Fibroblast of lung (primary cell): ENCODE results near the gene ZEB2. TPM values are rescaled to one million over a fixed set of nuclear protein-coding genes. Genes with fewer than 3 reads are reported as not detected.

ENCODE experiments used
- DNase-seq, 2 donors: peaks; one replicate each; pipeline versions ENCODE4 v3.0.0 to v3.0.0-alpha.2; 2010; ENCODE audit warnings: low read depth in 2 of 2
- H2AFZ ChIP-seq: 2 replicates; pipeline ENCODE4 v1.5.1; 2012; ENCODE audit warnings: low read length, control low read depth, inconsistent platforms
- H3K27ac ChIP-seq: 2 replicates; pipeline ENCODE4 v1.5.1; 2011; ENCODE audit warnings: low read length, control low read depth; ENCODE audit not compliant: insufficient read depth
- H3K27me3 ChIP-seq: 2 replicates; pipeline ENCODE4 v1.5.1; 2011; ENCODE audit warnings: mild to moderate bottlenecking, low read length; ENCODE audit not compliant: control insufficient read depth, insufficient read depth
- H3K36me3 ChIP-seq: 2 replicates; pipeline ENCODE4 v1.5.1; 2011; ENCODE audit warnings: low read length; ENCODE audit not compliant: control insufficient read depth, insufficient read depth
- H3K4me1 ChIP-seq: 2 replicates; pipeline ENCODE4 v1.5.1; 2011; ENCODE audit warnings: low read length; ENCODE audit not compliant: control insufficient read depth, insufficient read depth; ENCODE audit errors: extremely low read depth
- H3K4me2 ChIP-seq: 2 replicates; pipeline ENCODE4 v1.5.1; 2011; ENCODE audit warnings: low read length, control low read depth; ENCODE audit not compliant: insufficient read depth; ENCODE audit errors: extremely low read depth
- H3K4me3 ChIP-seq, 4 experiments: fragments of 200-600 bp in 1 of 4; sonication (generic) in 1 of 4; replicated peaks in 1 of 4; 2 replicates each; pipeline ENCODE4 v1.5.1; 2011 to 2016; ENCODE audit warnings: low read length in 4 of 4, low read depth in 3 of 4, mild to moderate bottlenecking in 3 of 4, control low read depth in 2 of 4, inconsistent platforms in 1 of 4, mixed read lengths in 1 of 4; ENCODE audit not compliant: insufficient read depth in 1 of 4; ENCODE audit errors: control extremely low read depth in 1 of 4
- H3K79me2 ChIP-seq: 2 replicates; pipeline ENCODE4 v1.5.1; 2012; ENCODE audit warnings: mild to moderate bottlenecking, low read length, inconsistent platforms; ENCODE audit not compliant: control insufficient read depth, insufficient read depth
- H3K9ac ChIP-seq: 2 replicates; pipeline ENCODE4 v1.5.1; 2011; ENCODE audit warnings: mild to moderate bottlenecking, low read length, control low read depth; ENCODE audit not compliant: insufficient read depth
- H3K9me3 ChIP-seq: 2 replicates; pipeline ENCODE4 v1.5.1; 2012; ENCODE audit warnings: low read depth, low read length; ENCODE audit not compliant: control insufficient read depth, insufficient read depth
- H4K20me1 ChIP-seq: 2 replicates; pipeline ENCODE4 v1.5.1; 2011; ENCODE audit warnings: low read length; ENCODE audit not compliant: control insufficient read depth, insufficient read depth; ENCODE audit errors: extremely low read depth
- EZH2 ChIP-seq: IDR thresholded peaks from 2 replicates; pipeline ENCODE4 v1.5.1; 2012; ENCODE audit warnings: low read length, control low read depth, mild to moderate bottlenecking; ENCODE audit errors: missing control alignments
- polyA plus RNA-seq, 2 donors: library from polyadenylated mRNA; depleted of rRNA in 1 of 2; stranded (reverse) in 1 of 2; unstranded in 1 of 2; fragments of >200 nt; gene quantifications; 2 replicates each; pipeline ENCODE4 v1.2.1, GENCODE V29; 2011 to 2012; ENCODE audit warnings: missing spikeins in 1 of 2
- total RNA-seq: library from RNA; depleted of rRNA; stranded (reverse); fragments of >200 nt; gene quantifications from 2 replicates; pipeline ENCODE4 v1.2.1, GENCODE V29; 2014
- TF ChIP-seq, protein P1 (sequence below), 2 donors: IDR thresholded peaks in 1 of 2; conservative IDR thresholded peaks in 1 of 2; 1 replicate in 1 of 2; 2 replicates in 1 of 2; pipeline ENCODE4 v1.5.1; 2011 to 2012; ENCODE audit warnings: low read length in 2 of 2, control low read depth in 1 of 2, inconsistent platforms in 1 of 2, low read depth in 1 of 2, mild to moderate bottlenecking in 1 of 2

ZEB2 gene
- total and polyA plus RNA-seq, 2 donors (not counting 1 experiment from before 2014, with no cell fraction given), result 91.0 to 130 TPM

DNA sequence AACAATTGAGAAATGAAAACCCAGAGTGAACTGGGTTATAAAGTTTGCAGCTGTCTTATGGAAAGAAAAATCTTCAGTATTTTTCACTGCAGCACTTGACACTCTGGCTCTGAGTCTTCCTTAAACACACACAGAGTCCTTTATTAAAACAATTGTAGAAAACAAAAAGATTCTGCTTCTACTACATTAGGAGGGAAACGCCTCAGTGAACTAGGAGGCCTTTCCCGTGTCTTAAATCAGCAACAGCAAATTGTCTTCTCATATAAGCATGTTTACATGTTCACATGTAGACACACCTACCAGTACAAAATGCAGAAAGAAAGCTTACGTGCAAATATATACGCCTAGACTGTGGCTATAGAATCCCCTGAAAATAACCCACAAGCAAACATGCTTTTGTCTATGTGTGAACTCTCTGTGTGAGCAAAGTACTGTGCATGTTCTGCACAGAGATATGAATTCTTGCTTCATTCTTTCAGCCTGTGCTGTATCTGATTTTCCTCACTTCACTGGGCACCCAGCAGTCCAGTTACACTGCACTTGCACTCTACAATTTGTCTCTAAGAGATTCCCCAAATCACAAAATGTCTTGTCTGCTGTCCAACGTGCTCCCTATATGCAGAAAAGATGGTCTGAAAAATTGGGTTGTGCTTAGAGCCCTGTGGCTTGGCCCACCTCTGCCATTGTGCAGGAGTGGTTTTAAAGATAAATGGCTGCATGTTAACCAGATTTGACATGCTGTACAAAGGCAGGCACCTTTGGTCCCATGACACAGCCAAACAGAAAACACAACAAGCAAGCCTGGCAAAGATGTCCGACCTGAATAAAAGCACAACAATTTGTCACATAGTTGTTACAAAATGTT is 24.5 kb downstream of the ZEB2 start:
- no peaks in the 10 kb centered on the region for H3K36me3 ChIP-seq
- peak in 1 of 2 donors; percentile 36 for DNase-seq
- peak overlapping the region; percentile 40 for H3K27ac ChIP-seq
- no peaks in the 10 kb centered on the region for H3K9me3 ChIP-seq
- H3K4me2 ChIP-seq, result peak overlapping the region; percentile 69
- no peak overlapping the region for H3K9ac ChIP-seq
- peaks cover 13% of the 10 kb centered on the region for H3K4me1 ChIP-seq
- TF ChIP-seq, protein P1, sequence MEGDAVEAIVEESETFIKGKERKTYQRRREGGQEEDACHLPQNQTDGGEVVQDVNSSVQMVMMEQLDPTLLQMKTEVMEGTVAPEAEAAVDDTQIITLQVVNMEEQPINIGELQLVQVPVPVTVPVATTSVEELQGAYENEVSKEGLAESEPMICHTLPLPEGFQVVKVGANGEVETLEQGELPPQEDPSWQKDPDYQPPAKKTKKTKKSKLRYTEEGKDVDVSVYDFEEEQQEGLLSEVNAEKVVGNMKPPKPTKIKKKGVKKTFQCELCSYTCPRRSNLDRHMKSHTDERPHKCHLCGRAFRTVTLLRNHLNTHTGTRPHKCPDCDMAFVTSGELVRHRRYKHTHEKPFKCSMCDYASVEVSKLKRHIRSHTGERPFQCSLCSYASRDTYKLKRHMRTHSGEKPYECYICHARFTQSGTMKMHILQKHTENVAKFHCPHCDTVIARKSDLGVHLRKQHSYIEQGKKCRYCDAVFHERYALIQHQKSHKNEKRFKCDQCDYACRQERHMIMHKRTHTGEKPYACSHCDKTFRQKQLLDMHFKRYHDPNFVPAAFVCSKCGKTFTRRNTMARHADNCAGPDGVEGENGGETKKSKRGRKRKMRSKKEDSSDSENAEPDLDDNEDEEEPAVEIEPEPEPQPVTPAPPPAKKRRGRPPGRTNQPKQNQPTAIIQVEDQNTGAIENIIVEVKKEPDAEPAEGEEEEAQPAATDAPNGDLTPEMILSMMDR (conservative IDR thresholded peaks at IDR 0.05 in 1 of 2, IDR thresholded peaks at IDR 0.05 in 1 of 2; ENCODE audit: low read depth in 1 of 2, low read length in 2 of 2), result no peak
- TF ChIP-seq EZH2, result no peak
- peak overlapping the region in 1 of 4 experiments; percentile 0 for H3K4me3 ChIP-seq
- H4K20me1 ChIP-seq, result no peaks in the 10 kb centered on the region
- H2AFZ ChIP-seq, result no peak overlapping the region
- H3K79me2 ChIP-seq, result peaks cover 91% of the 10 kb centered on the region
- no peaks in the 10 kb centered on the region for H3K27me3 ChIP-seq

DNA sequence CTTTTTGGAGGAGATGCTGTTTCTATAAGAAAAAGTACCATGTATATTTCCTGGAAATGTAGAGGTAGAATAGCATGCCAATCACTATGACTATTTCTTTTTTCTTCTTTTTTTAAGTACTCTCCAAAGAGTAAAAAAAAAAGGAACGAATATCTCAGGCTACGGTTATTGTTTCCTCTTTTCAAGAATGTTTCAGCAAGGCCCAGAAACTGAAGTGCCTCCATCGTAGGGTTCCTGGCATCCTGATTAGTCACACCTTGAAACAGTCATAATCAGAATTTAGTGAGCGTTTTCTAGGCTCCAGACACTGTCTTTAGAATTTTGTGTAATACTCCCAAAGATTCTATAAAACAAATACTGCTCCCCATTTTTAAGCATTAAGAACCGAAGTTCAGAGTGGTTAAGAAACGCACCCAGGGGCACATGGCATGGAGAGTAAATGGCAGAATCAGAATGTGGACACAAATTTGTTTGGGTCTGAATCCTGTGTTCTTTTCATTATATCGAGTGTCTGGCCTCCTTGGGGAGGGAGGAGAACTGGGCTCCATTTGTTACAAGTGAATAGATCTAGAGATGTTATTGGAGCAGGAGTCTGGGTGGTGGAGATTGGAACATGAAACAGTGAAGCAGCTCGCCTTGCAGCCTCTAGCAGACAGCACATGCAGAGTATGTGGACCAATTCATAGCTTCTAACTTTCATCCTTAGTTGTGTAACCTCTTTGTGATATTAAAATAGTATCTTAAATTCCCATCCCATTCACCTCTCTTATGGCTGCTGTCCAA is 26.7 kb downstream of the ZEB2 start:
- no peaks in the 10 kb centered on the region for H3K27me3 ChIP-seq
- no peak overlapping the region for H2AFZ ChIP-seq
- peak in 1 of 2 donors; percentile 57 for DNase-seq
- TF ChIP-seq, protein P1 (conservative IDR thresholded peaks at IDR 0.05 in 1 of 2, IDR thresholded peaks at IDR 0.05 in 1 of 2; ENCODE audit: low read depth in 1 of 2, low read length in 2 of 2), result no peak
- no peak for TF ChIP-seq EZH2
- no peak overlapping the region for H3K4me3 ChIP-seq
- H3K4me1 ChIP-seq, result peaks cover 17% of the 10 kb centered on the region
- H3K4me2 ChIP-seq, result no peak overlapping the region
- H3K27ac ChIP-seq, result no peak overlapping the region
- H4K20me1 ChIP-seq, result no peaks in the 10 kb centered on the region
- H3K79me2 ChIP-seq, result peaks cover 83% of the 10 kb centered on the region
- no peaks in the 10 kb centered on the region for H3K36me3 ChIP-seq
- no peaks in the 10 kb centered on the region for H3K9me3 ChIP-seq
- H3K9ac ChIP-seq, result no peak overlapping the region

DNA sequence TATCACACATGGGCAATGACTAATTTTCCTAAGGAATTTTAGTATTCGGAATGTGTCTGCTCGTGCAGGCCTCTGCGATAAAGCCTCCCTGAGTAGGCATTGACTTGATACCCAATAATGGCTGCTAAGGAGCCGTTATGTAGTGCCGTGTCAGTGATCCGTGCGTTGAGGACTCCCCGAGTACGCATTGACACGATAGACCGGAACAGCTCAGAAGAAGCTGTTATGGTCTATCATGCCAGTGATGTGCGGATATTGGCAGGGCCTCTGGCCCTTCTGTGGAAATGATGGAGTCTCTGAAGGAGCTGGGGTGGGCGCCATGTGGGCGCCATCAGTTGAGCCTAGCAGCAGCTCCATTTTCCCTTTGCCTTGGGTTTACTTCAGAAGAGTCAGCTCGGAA is 29.1 kb downstream of the ZEB2 start:
- no peaks in the 10 kb centered on the region for H4K20me1 ChIP-seq
- H3K36me3 ChIP-seq, result no peaks in the 10 kb centered on the region
- peaks cover 8% of the 10 kb centered on the region for H3K4me1 ChIP-seq
- no peak overlapping the region for H3K9ac ChIP-seq
- H3K9me3 ChIP-seq, result no peaks in the 10 kb centered on the region
- peaks cover 81% of the 10 kb centered on the region for H3K79me2 ChIP-seq
- H2AFZ ChIP-seq, result no peak overlapping the region
- no peak overlapping the region for H3K4me3 ChIP-seq
- H3K4me2 ChIP-seq, result no peak overlapping the region
- TF ChIP-seq, protein P1 (conservative IDR thresholded peaks at IDR 0.05 in 1 of 2, IDR thresholded peaks at IDR 0.05 in 1 of 2; ENCODE audit: low read depth in 1 of 2, low read length in 2 of 2), result no peak
- TF ChIP-seq EZH2, result no peak
- H3K27ac ChIP-seq, result no peak overlapping the region
- H3K27me3 ChIP-seq, result no peaks in the 10 kb centered on the region
- DNase-seq, result no peak
